Liver (tissue), 9 donors: Measurements from ENCODE around the gene FZR1. TPM values are rescaled to one million over a fixed set of nuclear protein-coding genes. Genes with fewer than 3 reads are reported as not detected.

Source experiments
- DNase-seq: peaks from one replicate; pipeline ENCODE4 v3.0.0-alpha.2; 2017; ENCODE audit warnings: low spot score
- H3K27ac ChIP-seq, 2 donors: one replicate each; pipeline ENCODE4 v1.7.0; 2013; ENCODE audit warnings: inconsistent platforms in 2 of 2, low read length in 2 of 2, control low read depth in 1 of 2, low read depth in 1 of 2, mild to moderate bottlenecking in 1 of 2
- H3K27me3 ChIP-seq, 4 donors: one replicate each; pipeline versions ENCODE4 v1.6.1 to v1.7.0; 2013; ENCODE audit warnings: low read length in 3 of 4, inconsistent platforms in 1 of 4, mild to moderate bottlenecking in 1 of 4, moderate library complexity in 1 of 4; ENCODE audit not compliant: control insufficient read depth in 4 of 4, insufficient read depth in 4 of 4
- H3K36me3 ChIP-seq, 4 donors: one replicate each; pipeline versions ENCODE4 v1.6.1 to v1.7.0; 2013; ENCODE audit warnings: low read length in 3 of 4, mild to moderate bottlenecking in 3 of 4, low read depth in 1 of 4, moderate library complexity in 1 of 4; ENCODE audit not compliant: control insufficient read depth in 4 of 4, insufficient read depth in 3 of 4
- H3K4me1 ChIP-seq, 4 donors: one replicate each; pipeline versions ENCODE4 v1.6.1 to v1.7.0; 2013; ENCODE audit warnings: low read length in 3 of 4, mild to moderate bottlenecking in 3 of 4, moderate library complexity in 1 of 4; ENCODE audit not compliant: control insufficient read depth in 4 of 4, insufficient read depth in 4 of 4
- H3K4me3 ChIP-seq, 3 donors: one replicate each; pipeline versions ENCODE4 v1.6.1 to v1.7.0; 2013; ENCODE audit warnings: low read length in 3 of 3, control low read depth in 1 of 3, low read depth in 1 of 3, mild to moderate bottlenecking in 1 of 3
- H3K9ac ChIP-seq, 2 donors: one replicate each; pipeline ENCODE4 v1.7.0; 2013; ENCODE audit warnings: low read length in 2 of 2, mild to moderate bottlenecking in 2 of 2, moderate library complexity in 2 of 2, control low read depth in 1 of 2, low read depth in 1 of 2
- H3K9me3 ChIP-seq, 4 donors: one replicate each; pipeline versions ENCODE4 v1.6.1 to v1.7.0; 2013; ENCODE audit warnings: low read length in 3 of 4; ENCODE audit not compliant: control insufficient read depth in 4 of 4
- FOXA2 ChIP-seq: IDR thresholded peaks from 2 replicates; pipeline ENCODE4 v1.6.1; 2016; ENCODE audit warnings: antibody characterized with exemption
- GABPA ChIP-seq, 2 donors: IDR thresholded peaks in 1 of 2; conservative IDR thresholded peaks in 1 of 2; 2 replicates each; pipeline ENCODE4 v1.6.1; 2016; ENCODE audit warnings: antibody characterized with exemption in 2 of 2, mild to moderate bottlenecking in 1 of 2, moderate library complexity in 1 of 2
- HNF4A ChIP-seq, 2 donors: conservative IDR thresholded peaks; 2 replicates each; pipeline ENCODE4 v1.6.1; 2016; ENCODE audit warnings: antibody characterized with exemption in 2 of 2, mild to moderate bottlenecking in 2 of 2
- HNF4G ChIP-seq: IDR thresholded peaks from 2 replicates; pipeline ENCODE4 v1.6.1; 2016; ENCODE audit warnings: antibody characterized with exemption
- JUND ChIP-seq, 2 donors: IDR thresholded peaks; 2 replicates each; pipeline ENCODE4 v1.6.1; 2016; ENCODE audit warnings: antibody characterized with exemption in 2 of 2
- MAX ChIP-seq: IDR thresholded peaks from 2 replicates; pipeline ENCODE4 v1.6.1; 2016; ENCODE audit warnings: antibody characterized with exemption
- NR2F2 ChIP-seq: IDR thresholded peaks from 2 replicates; pipeline ENCODE4 v1.6.1; 2016; ENCODE audit warnings: antibody characterized with exemption
- REST ChIP-seq: IDR thresholded peaks from 2 replicates; pipeline ENCODE4 v1.6.1; 2016; ENCODE audit warnings: antibody characterized with exemption, mild to moderate bottlenecking
- RXRA ChIP-seq, 2 donors: IDR thresholded peaks; 2 replicates each; pipeline ENCODE4 v1.6.1; 2017 to 2018; ENCODE audit warnings: antibody characterized with exemption in 2 of 2, mild to moderate bottlenecking in 1 of 2
- TAF1 ChIP-seq: conservative IDR thresholded peaks from 2 replicates; pipeline ENCODE4 v1.6.1; 2016; ENCODE audit warnings: antibody characterized with exemption, mild to moderate bottlenecking
- WGBS: extraction: QIAGEN DNeasy Blood & Tissue Kit; methylation state at CpG from one replicate; pipeline ENCODE4 v1.1.7; 2013; 5-methylcytosine and 5-hydroxymethylcytosine counted together
- polyA plus RNA-seq, 2 donors: library from polyadenylated mRNA; stranded (reverse) in 1 of 2; unstranded in 1 of 2; fragments of 200-250 nt in 1 of 2; fragments of >200 nt in 1 of 2; fragmentation: Nextera tagmentation in 1 of 2; extraction: Ambion mirVana in 1 of 2; gene quantifications; one replicate each; pipeline versions ENCODE4 v1.2.1 to v1.2.3, GENCODE V29; 2013 to 2015
- total RNA-seq, 2 donors: library from RNA; depleted of rRNA; stranded (reverse); fragments of >200 nt; gene quantifications; one replicate each; pipeline ENCODE4 v1.2.3, GENCODE V29; 2014
- TF ChIP-seq, protein P1 (sequence below): IDR thresholded peaks from 2 replicates; pipeline ENCODE4 v1.6.1; 2016; ENCODE audit warnings: antibody characterized with exemption
- TF ChIP-seq, protein P2 (sequence below): IDR thresholded peaks from 2 replicates; pipeline ENCODE4 v1.6.1; 2016; ENCODE audit warnings: antibody characterized with exemption
- TF ChIP-seq, protein P3 (sequence below): fragments of 150-350 bp; IDR thresholded peaks from 2 replicates; pipeline ENCODE4 v1.5.1; 2017; ENCODE audit warnings: improper control_type of control experiment, low read depth, low read length; ENCODE audit not compliant: missing input control
- donor health status: healthy.
- donor health status: healthy.
- donor health status: healthy.
- donor health status: healthy.
- donor health status: healthy.

Gene FZR1
- total and polyA plus RNA-seq, 4 donors, result 17.0 to 27.3 (median 20.3) TPM

GRCh38 chr19:3465552-3465951 lies 40.6 kb upstream of the FZR1 start:
- no peak overlapping the region for H3K9ac ChIP-seq
- 89% methylated on average over 7 of the region's 7 CpGs for WGBS
- no peak overlapping the region for H3K4me3 ChIP-seq
- H3K36me3 ChIP-seq, result peaks cover 2 to 12% (median 6%) of the 10 kb centered on the region in 4 donors
- H3K4me1 ChIP-seq, result peaks cover 3 to 18% (median 9%) of the 10 kb centered on the region in 4 donors
- H3K27me3 ChIP-seq, result no peaks in the 10 kb centered on the region
- TF ChIP-seq NR2F2 (no peak), MAX (no peak), HNF4G (no peak), JUND (IDR thresholded peaks at IDR 0.05) (no peak)
- no peaks in the 10 kb centered on the region for H3K9me3 ChIP-seq
- DNase-seq, result no peak
- no peak overlapping the region for H3K27ac ChIP-seq

- TF ChIP-seq NR2F2 (no peak), MAX (no peak), REST (no peak), TAF1 (no peak), GABPA (IDR thresholded peaks at IDR 0.05 in 1 of 2, conservative IDR thresholded peaks at IDR 0.05 in 1 of 2) (no peak), JUND (IDR thresholded peaks at IDR 0.05) (no peak), HNF4G (no peak), FOXA2 (no peak), HNF4A (conservative IDR thresholded peaks at IDR 0.05) (no peak), RXRA (IDR thresholded peaks at IDR 0.05) (no peak)
- TF ChIP-seq, protein P1, sequence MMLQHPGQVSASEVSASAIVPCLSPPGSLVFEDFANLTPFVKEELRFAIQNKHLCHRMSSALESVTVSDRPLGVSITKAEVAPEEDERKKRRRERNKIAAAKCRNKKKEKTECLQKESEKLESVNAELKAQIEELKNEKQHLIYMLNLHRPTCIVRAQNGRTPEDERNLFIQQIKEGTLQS, result no peak
- TF ChIP-seq, protein P2, sequence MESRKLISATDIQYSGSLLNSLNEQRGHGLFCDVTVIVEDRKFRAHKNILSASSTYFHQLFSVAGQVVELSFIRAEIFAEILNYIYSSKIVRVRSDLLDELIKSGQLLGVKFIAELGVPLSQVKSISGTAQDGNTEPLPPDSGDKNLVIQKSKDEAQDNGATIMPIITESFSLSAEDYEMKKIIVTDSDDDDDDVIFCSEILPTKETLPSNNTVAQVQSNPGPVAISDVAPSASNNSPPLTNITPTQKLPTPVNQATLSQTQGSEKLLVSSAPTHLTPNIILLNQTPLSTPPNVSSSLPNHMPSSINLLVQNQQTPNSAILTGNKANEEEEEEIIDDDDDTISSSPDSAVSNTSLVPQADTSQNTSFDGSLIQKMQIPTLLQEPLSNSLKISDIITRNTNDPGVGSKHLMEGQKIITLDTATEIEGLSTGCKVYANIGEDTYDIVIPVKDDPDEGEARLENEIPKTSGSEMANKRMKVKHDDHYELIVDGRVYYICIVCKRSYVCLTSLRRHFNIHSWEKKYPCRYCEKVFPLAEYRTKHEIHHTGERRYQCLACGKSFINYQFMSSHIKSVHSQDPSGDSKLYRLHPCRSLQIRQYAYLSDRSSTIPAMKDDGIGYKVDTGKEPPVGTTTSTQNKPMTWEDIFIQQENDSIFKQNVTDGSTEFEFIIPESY, result no peak
- TF ChIP-seq, protein P3, sequence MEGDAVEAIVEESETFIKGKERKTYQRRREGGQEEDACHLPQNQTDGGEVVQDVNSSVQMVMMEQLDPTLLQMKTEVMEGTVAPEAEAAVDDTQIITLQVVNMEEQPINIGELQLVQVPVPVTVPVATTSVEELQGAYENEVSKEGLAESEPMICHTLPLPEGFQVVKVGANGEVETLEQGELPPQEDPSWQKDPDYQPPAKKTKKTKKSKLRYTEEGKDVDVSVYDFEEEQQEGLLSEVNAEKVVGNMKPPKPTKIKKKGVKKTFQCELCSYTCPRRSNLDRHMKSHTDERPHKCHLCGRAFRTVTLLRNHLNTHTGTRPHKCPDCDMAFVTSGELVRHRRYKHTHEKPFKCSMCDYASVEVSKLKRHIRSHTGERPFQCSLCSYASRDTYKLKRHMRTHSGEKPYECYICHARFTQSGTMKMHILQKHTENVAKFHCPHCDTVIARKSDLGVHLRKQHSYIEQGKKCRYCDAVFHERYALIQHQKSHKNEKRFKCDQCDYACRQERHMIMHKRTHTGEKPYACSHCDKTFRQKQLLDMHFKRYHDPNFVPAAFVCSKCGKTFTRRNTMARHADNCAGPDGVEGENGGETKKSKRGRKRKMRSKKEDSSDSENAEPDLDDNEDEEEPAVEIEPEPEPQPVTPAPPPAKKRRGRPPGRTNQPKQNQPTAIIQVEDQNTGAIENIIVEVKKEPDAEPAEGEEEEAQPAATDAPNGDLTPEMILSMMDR, result no peak
- H3K27me3 ChIP-seq, result no peaks in the 10 kb centered on the region
- no peaks in the 10 kb centered on the region for H3K9me3 ChIP-seq
- H3K4me3 ChIP-seq, result no peak overlapping the region
- no peak overlapping the region for H3K27ac ChIP-seq
- peaks cover 3 to 18% (median 9%) of the 10 kb centered on the region in 4 donors for H3K4me1 ChIP-seq
- no peak for DNase-seq
- WGBS, result 84% methylated on average over 9 of the region's 9 CpGs
- no peak overlapping the region for H3K9ac ChIP-seq
- H3K36me3 ChIP-seq, result peaks cover 2 to 12% (median 6%) of the 10 kb centered on the region in 4 donors
Observed at GRCh38 chr19:3466635-3467034, 39.5 kb upstream of the FZR1 start.
